OCI-LY3 (cell line): ENCODE data around the gene ADGRG1.

Experiments
- CTCF ChIP-seq: fragments of 200-600, 300-600 bp; sonication (generic); IDR thresholded peaks from 2 replicates; pipeline ENCODE4 v1.5.1; 2014; ENCODE audit warnings: antibody characterized with exemption, low read length, low read depth
- EZH2phosphoT487 ChIP-seq: fragments of 200-600 bp; shearing (Covaris generic); IDR thresholded peaks from 2 replicates; pipeline ENCODE4 v1.6.1; 2018; ENCODE audit warnings: antibody characterized with exemption, mixed run types, low read depth

- TF ChIP-seq CTCF (no peak), EZH2phosphoT487 (no peak)
Measured at GRCh38 chr16:57694231-57694724, 65.8 kb downstream of the ADGRG1 start.
